Measurements from ENCODE around the gene PI4K2B.
"Not testable (repeated sequence)": the region's sequence is repeated elsewhere in the genome, so short reads cannot be mapped to it uniquely, and the experiment has no call there.

PI4K2B gene

GRCh38 chr4:25245181-25245580 lies 11.3 kb downstream of the PI4K2B start:
- TF ChIP-seq, protein P1, sequence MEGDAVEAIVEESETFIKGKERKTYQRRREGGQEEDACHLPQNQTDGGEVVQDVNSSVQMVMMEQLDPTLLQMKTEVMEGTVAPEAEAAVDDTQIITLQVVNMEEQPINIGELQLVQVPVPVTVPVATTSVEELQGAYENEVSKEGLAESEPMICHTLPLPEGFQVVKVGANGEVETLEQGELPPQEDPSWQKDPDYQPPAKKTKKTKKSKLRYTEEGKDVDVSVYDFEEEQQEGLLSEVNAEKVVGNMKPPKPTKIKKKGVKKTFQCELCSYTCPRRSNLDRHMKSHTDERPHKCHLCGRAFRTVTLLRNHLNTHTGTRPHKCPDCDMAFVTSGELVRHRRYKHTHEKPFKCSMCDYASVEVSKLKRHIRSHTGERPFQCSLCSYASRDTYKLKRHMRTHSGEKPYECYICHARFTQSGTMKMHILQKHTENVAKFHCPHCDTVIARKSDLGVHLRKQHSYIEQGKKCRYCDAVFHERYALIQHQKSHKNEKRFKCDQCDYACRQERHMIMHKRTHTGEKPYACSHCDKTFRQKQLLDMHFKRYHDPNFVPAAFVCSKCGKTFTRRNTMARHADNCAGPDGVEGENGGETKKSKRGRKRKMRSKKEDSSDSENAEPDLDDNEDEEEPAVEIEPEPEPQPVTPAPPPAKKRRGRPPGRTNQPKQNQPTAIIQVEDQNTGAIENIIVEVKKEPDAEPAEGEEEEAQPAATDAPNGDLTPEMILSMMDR (IDR thresholded peaks at IDR 0.05; ENCODE audit: low read depth, low read length), result no peak
- H3K4me3 ChIP-seq (replicated peaks in 1 of 2; ENCODE audit: low read depth in 2 of 2, low read length in 2 of 2), result no peak overlapping the region
- no peak for DNase-seq (ENCODE audit: low read depth in 2 of 2)

DNA sequence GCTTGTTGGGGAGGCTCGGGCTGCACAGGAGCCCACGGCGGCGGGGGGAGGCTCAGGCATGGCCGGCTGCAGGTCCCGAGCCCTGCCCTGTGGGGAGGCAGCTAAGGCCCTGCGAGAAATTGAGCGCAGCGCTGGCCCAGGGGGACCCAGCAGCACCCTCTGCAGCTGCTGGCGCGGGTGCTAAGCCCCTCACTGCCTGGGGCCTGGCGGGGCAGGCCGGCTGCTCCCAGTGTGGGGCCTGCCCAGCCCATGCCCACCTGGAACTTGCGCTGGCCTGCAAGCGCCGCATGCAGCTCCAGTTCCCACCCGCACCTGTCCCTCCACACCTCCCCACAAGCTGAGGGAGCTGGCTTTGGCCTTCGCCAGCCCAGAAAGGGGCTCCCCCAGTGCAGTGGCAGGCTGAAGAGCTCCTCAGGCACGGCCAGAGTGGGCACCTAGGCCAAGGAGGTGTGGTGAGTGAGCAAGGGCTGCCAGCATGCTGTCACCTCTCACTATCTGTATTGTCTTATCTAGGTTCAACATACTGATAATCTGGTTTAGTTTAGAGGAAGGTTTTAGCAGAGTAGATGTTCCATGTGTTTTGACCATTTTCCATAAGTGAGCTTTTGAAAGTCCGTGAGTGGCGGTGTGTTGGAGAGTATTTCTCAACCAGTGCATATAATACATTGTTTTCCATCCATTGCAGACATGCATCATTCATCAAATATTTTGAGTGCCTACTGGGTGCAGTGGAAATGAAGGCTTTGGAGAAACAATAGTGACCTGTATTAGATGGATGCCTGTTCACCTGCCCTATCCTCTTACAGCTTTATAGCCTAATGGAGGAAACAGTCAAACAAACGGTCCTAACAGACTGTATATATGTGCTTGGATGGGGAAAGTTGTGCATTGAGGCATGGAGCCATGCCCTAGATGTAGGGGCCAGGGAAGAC lies 13.1 kb downstream of the PI4K2B start:
- peak in 1 of 2 donors; percentile 5 for DNase-seq (ENCODE audit: low read depth in 2 of 2)
- no peak overlapping the region for H3K4me3 ChIP-seq (replicated peaks in 1 of 2; ENCODE audit: low read depth in 2 of 2, low read length in 2 of 2)
- TF ChIP-seq, protein P1 (IDR thresholded peaks at IDR 0.05; ENCODE audit: low read depth, low read length), result no peak

DNA sequence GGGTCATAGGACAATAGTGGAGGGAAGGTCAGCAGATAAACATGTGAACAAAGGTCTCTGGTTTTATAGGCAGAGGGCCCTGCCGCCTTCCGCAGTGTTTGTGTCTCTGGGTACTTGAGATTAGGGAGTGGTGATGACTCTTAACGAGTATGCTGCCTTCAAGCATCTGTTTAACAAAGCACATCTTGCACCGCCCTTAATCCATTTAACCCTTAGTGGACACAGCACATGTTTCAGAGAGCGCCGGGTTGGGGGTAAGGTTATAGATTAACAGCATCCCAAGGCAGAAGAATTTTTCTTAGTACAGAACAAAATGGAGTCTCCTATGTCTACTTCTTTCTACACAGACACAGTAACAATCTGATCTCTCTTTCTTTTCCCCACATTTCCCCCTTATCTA lies 15.0 kb downstream of the PI4K2B start:
- H3K4me3 ChIP-seq (replicated peaks in 1 of 2; ENCODE audit: low read depth in 2 of 2, low read length in 2 of 2); DNase-seq (ENCODE audit: low read depth in 2 of 2): not testable (repeated sequence)

GRCh38 chr4:25249494-25249893 lies 15.7 kb downstream of the PI4K2B start:
- not testable (repeated sequence) for H3K4me3 ChIP-seq (replicated peaks in 1 of 2; ENCODE audit: low read depth in 2 of 2, low read length in 2 of 2); DNase-seq (ENCODE audit: low read depth in 2 of 2)

- TF ChIP-seq, protein P1 (IDR thresholded peaks at IDR 0.05; ENCODE audit: low read depth, low read length), result no peak
- DNase-seq (ENCODE audit: low read depth in 2 of 2), result no peak
- no peak overlapping the region for H3K4me3 ChIP-seq (replicated peaks in 1 of 2; ENCODE audit: low read depth in 2 of 2, low read length in 2 of 2)
Observed at GRCh38 chr4:25252230-25253070, 18.6 kb downstream of the PI4K2B start.

- H3K4me3 ChIP-seq (replicated peaks in 1 of 2; ENCODE audit: low read depth in 2 of 2, low read length in 2 of 2), result no peak overlapping the region
- peak; percentile 3 to 21 for DNase-seq (ENCODE audit: low read depth in 2 of 2)
- TF ChIP-seq, protein P1 (IDR thresholded peaks at IDR 0.05; ENCODE audit: low read depth, low read length), result no peak
Observed at GRCh38 chr4:25253071-25253445, 19.2 kb downstream of the PI4K2B start.

- H3K4me3 ChIP-seq (replicated peaks in 1 of 2; ENCODE audit: low read depth in 2 of 2, low read length in 2 of 2); DNase-seq (ENCODE audit: low read depth in 2 of 2): not testable (repeated sequence)
Observed at GRCh38 chr4:25253786-25254185, 20.0 kb downstream of the PI4K2B start.

DNA sequence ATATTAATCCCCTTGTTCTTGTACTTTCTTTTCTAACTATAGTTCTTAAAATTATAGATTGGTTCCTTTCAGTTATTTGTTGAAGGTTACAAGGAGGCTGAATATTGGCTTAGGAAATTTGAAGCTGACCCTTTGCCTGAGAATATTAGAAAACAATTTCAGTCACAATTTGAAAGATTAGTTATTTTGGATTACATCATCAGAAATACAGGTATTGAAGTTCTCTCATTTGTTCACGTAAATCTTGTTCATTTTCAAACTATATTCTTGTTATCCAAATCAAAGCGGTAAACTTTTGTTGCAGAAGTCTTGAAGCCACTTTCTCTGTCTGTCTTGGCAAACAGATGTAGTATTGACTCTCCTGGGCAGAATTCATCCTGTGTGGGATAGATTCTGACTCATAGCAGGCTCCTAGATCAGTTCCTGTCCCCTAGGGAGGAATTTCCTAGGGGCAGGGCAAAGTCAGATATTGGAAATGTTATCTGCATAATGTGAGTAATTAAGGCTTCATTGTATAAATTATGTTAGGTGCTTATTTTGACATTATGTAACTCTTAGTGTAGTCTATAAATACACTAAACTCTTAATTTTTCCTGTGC lies 25.2 kb downstream of the PI4K2B start:
- DNase-seq (ENCODE audit: low read depth in 2 of 2), result peak; percentile 20 to 33
- H3K4me3 ChIP-seq (replicated peaks in 1 of 2; ENCODE audit: low read depth in 2 of 2, low read length in 2 of 2), result no peak overlapping the region
- TF ChIP-seq, protein P1 (IDR thresholded peaks at IDR 0.05; ENCODE audit: low read depth, low read length), result no peak

Data from cardiac fibroblast (primary cell).